Keratinocyte (primary cell): Measurements from ENCODE around the gene TDRD3. TPM values are rescaled to one million over a fixed set of nuclear protein-coding genes. Genes with fewer than 3 reads are reported as not detected.

Source experiments
- DNase-seq: peaks from one replicate; pipeline ENCODE4 v3.0.0-alpha.2; 2011; ENCODE audit warnings: low read depth, missing footprints, low spot score
- FAIRE-seq: peaks from 2 replicates; lab custom pipeline; 2011; peaks lifted over from hg19 to GRCh38; lab: Jason Lieb, UNC
- H2AFZ ChIP-seq: 2 replicates; pipeline ENCODE4 v1.6.0; 2012; ENCODE audit warnings: low read length, control low read depth, inconsistent platforms; ENCODE audit not compliant: control insufficient read depth
- H3K27ac ChIP-seq: 2 replicates; pipeline ENCODE4 v1.5.1; 2011; ENCODE audit warnings: low read length; ENCODE audit not compliant: control insufficient read depth, insufficient read depth
- H3K27me3 ChIP-seq: 3 replicates; pipeline ENCODE4 v1.6.0; 2011; ENCODE audit warnings: low read length; ENCODE audit not compliant: control insufficient read depth, insufficient read depth; ENCODE audit errors: extremely low read depth
- H3K36me3 ChIP-seq, 2 experiments: 2 replicates in 1 of 2; 3 replicates in 1 of 2; pipeline ENCODE4 v1.5.1; 2011; ENCODE audit warnings: low read length in 2 of 2, mild to moderate bottlenecking in 1 of 2; ENCODE audit not compliant: control insufficient read depth in 2 of 2, insufficient read depth in 2 of 2; ENCODE audit errors: extremely low read depth in 1 of 2
- H3K4me1 ChIP-seq: 3 replicates; pipeline ENCODE4 v1.5.1; 2011; ENCODE audit warnings: low read length; ENCODE audit not compliant: control insufficient read depth, insufficient read depth; ENCODE audit errors: extremely low read depth
- H3K4me2 ChIP-seq: 3 replicates; pipeline ENCODE4 v1.6.0; 2011; ENCODE audit warnings: low read depth, low read length; ENCODE audit not compliant: control insufficient read depth, insufficient read depth; ENCODE audit errors: extremely low read depth
- H3K4me3 ChIP-seq, 3 experiments: fragments of 200-600 bp in 1 of 3; sonication (generic) in 1 of 3; 2 replicates in 2 of 3; 3 replicates in 1 of 3; pipeline ENCODE4 v1.5.1; 2011 to 2016; ENCODE audit warnings: low read length in 3 of 3, mild to moderate bottlenecking in 3 of 3, control low read depth in 2 of 3, inconsistent platforms in 1 of 3, low read depth in 1 of 3, mixed read lengths in 1 of 3, mixed run types in 1 of 3, moderate library complexity in 1 of 3; ENCODE audit not compliant: control insufficient read depth in 2 of 3, insufficient read depth in 2 of 3; ENCODE audit errors: extremely low read depth in 1 of 3
- H3K79me2 ChIP-seq: 2 replicates; pipeline ENCODE4 v1.6.0; 2012; ENCODE audit warnings: low read length; ENCODE audit not compliant: control insufficient read depth, insufficient read depth
- H3K9ac ChIP-seq: 3 replicates; pipeline ENCODE4 v1.6.0; 2011; ENCODE audit warnings: low read length; ENCODE audit not compliant: control insufficient read depth, insufficient read depth; ENCODE audit errors: extremely low read depth
- H3K9me1 ChIP-seq: 3 replicates; pipeline ENCODE4 v1.6.0; 2011; ENCODE audit warnings: low read length; ENCODE audit not compliant: control insufficient read depth, insufficient read depth; ENCODE audit errors: extremely low read depth
- H3K9me3 ChIP-seq: 2 replicates; pipeline ENCODE4 v1.5.1; 2012; ENCODE audit warnings: low read depth, low read length; ENCODE audit not compliant: control insufficient read depth
- H4K20me1 ChIP-seq: 3 replicates; pipeline ENCODE4 v1.6.0; 2011; ENCODE audit warnings: low read length; ENCODE audit not compliant: control insufficient read depth, insufficient read depth; ENCODE audit errors: extremely low read depth
- CTCF ChIP-seq, 3 experiments: IDR thresholded peaks in 1 of 3; conservative IDR thresholded peaks in 1 of 3; optimal IDR thresholded peaks in 1 of 3; 2 replicates in 2 of 3; 3 replicates in 1 of 3; pipeline versions ENCODE3 to v1.5.1; 2011; ENCODE audit warnings: low read length in 3 of 3, mild to moderate bottlenecking in 3 of 3, moderate library complexity in 2 of 3, control low read depth in 1 of 3, inconsistent platforms in 1 of 3; ENCODE audit not compliant: insufficient read depth in 2 of 3; ENCODE audit errors: extremely low read depth in 1 of 3
- EZH2 ChIP-seq: IDR thresholded peaks from one replicate; pipeline ENCODE4 v1.6.1; 2012; ENCODE audit warnings: inconsistent platforms, mild to moderate bottlenecking, low read length, moderate library complexity
- dilution Hi-C: fragments of 300-500 bp; cut with MboI; formaldehyde crosslinking; loops from one replicate; pipeline ENCODE4 v1.7.0; 2020; ENCODE audit warnings: low sequenced_read_pairs; ENCODE audit not compliant: extremely low pct_ligation_motif_present
- polyA plus RNA-seq, 5 experiments: library from polyadenylated mRNA; depleted of rRNA in 3 of 5; stranded (reverse) in 3 of 5; stranded (forward) in 1 of 5; unstranded in 1 of 5; fragments of >200 nt; gene quantifications; 1 replicate in 1 of 5; 2 replicates in 3 of 5; 3 replicates in 1 of 5; pipeline versions ENCODE4 v1.2.1 to v1.2.3, GENCODE V29; 2011 to 2012; ENCODE audit warnings: missing spikeins in 2 of 5, low read depth in 1 of 5, low replicate concordance in 1 of 5

Gene TDRD3
- polyA plus RNA-seq, 1 donor (not counting 4 experiments of a cell fraction or from before 2014, with no cell fraction given), result 10.7 TPM

- Histone ChIP-seq H3K4me1 (no peaks in the 10 kb centered on the region), H3K79me2 (peaks cover 4% of the 10 kb centered on the region), H3K9ac (no peak overlapping the region), H3K9me1 (no peaks in the 10 kb centered on the region), H4K20me1 (no peaks in the 10 kb centered on the region), H2AFZ (no peak overlapping the region), H3K4me2 (no peak overlapping the region), H3K36me3 (no peaks in the 10 kb centered on the region), H3K27me3 (no peaks in the 10 kb centered on the region), H3K4me3 (no peak overlapping the region), H3K27ac (no peak overlapping the region), H3K9me3 (no peaks in the 10 kb centered on the region)
- no peak for TF ChIP-seq CTCF (optimal IDR thresholded peaks at IDR 0.05 in 1 of 3, IDR thresholded peaks at IDR 0.05 in 1 of 3, conservative IDR thresholded peaks at IDR 0.05 in 1 of 3; ENCODE audit: extremely low read depth in 1 of 3, insufficient read depth in 2 of 3, low read length in 3 of 3)
- no peak for TF ChIP-seq EZH2
- FAIRE-seq, result no peak
- DNase-seq, result no peak
- dilution Hi-C loops, result no loop called here
Measured at GRCh38 chr13:60435762-60436374, 38.8 kb downstream of the TDRD3 start.

- Histone ChIP-seq H2AFZ (no peak overlapping the region), H4K20me1 (no peaks in the 10 kb centered on the region), H3K27me3 (no peaks in the 10 kb centered on the region), H3K4me2 (no peak overlapping the region), H3K4me1 (no peaks in the 10 kb centered on the region), H3K79me2 (peaks cover 4% of the 10 kb centered on the region), H3K36me3 (no peaks in the 10 kb centered on the region), H3K9me1 (no peaks in the 10 kb centered on the region), H3K4me3 (no peak overlapping the region), H3K9ac (no peak overlapping the region), H3K9me3 (no peaks in the 10 kb centered on the region), H3K27ac (no peak overlapping the region)
- no peak for DNase-seq
- no peak for TF ChIP-seq CTCF (optimal IDR thresholded peaks at IDR 0.05 in 1 of 3, IDR thresholded peaks at IDR 0.05 in 1 of 3, conservative IDR thresholded peaks at IDR 0.05 in 1 of 3; ENCODE audit: extremely low read depth in 1 of 3, insufficient read depth in 2 of 3, low read length in 3 of 3)
- no peak for TF ChIP-seq EZH2
- FAIRE-seq, result no peak
- dilution Hi-C loops, result no loop called here
Measured at GRCh38 chr13:60439201-60439600, 42.2 kb downstream of the TDRD3 start.
